Measurements from ENCODE around the gene TMEM37. TPM values are rescaled to one million over a fixed set of nuclear protein-coding genes. Genes with fewer than 3 reads are reported as not detected.
A peak's percentile ranks its signal among the peaks of the same experiment; 100 is the strongest.

Gene TMEM37
- total and polyA plus RNA-seq, 2 of the 8 experiments (the other 6 are each of a cell fraction or from before 2014, with no cell fraction given), result 11.0 to 16.2 TPM

- Histone ChIP-seq H4K91ac (replicated peaks; ENCODE audit: insufficient read length, low read length) (no peak overlapping the region), H2BK12ac (ENCODE audit: low read depth, low read length) (peak overlapping the region; percentile 87; the same call in 1 of the 2 replicates), H3K23me2 (ENCODE audit: low read depth, low read length) (no peaks in the 10 kb centered on the region), H2BK20ac (ENCODE audit: low read length) (no peak overlapping the region), H3K14ac (ENCODE audit: insufficient read length) (no peak overlapping the region), H3K27ac (ENCODE audit: low read depth, low read length) (no peak overlapping the region), H2BK15ac (ENCODE audit: low read length) (no peak overlapping the region), H2AFZ (ENCODE audit: low read length) (0 out of 2 replicates have a peak overlapping the region, but pooled peaks have one; percentile 64), H4K5ac (ENCODE audit: insufficient read length, low read depth, low read length) (no peak overlapping the region), H2BK5ac (ENCODE audit: low read depth, low read length) (no peak overlapping the region), H3K27me3 (replicated peaks in 1 of 4; ENCODE audit: control insufficient read depth in 3 of 4, extremely low read depth in 1 of 4, insufficient read depth in 3 of 4, low read length in 3 of 4) (no peaks in the 10 kb centered on the region), H3K9ac (replicated peaks in 1 of 4; ENCODE audit: extremely low read depth in 1 of 4, low read depth in 3 of 4, low read length in 3 of 4) (no peak overlapping the region), H3K4me2 (ENCODE audit: insufficient read depth in 1 of 2, low read depth in 2 of 2, low read length in 2 of 2) (peak overlapping the region in 1 of 2 experiments; percentile 50; a peak in 2 of 4 replicates), H2AK5ac (ENCODE audit: low read depth, low read length) (no peak overlapping the region), H3K79me1 (ENCODE audit: low read depth, low read length) (no peaks in the 10 kb centered on the region), H3K79me2 (ENCODE audit: control insufficient read depth in 1 of 2, insufficient read depth in 2 of 2, low read length in 2 of 2) (no peaks in the 10 kb centered on the region), H3K4me3 (ENCODE audit: extremely low read depth in 1 of 4, insufficient read depth in 2 of 4, low read depth in 3 of 4, low read length in 4 of 4) (no peak overlapping the region), H4K8ac (ENCODE audit: extremely low read depth, insufficient read depth, low read length) (no peak overlapping the region), H3K56ac (replicated peaks; ENCODE audit: insufficient read length, low read depth, low read length) (no peak overlapping the region), H3K4me1 (replicated peaks in 1 of 4; ENCODE audit: control insufficient read depth in 3 of 4, insufficient read depth in 4 of 4, low read length in 3 of 4) (peaks cover 0 to 17% (median 8%) of the 10 kb centered on the region in 4 experiments; a peak in 6 of 7 replicates), H2BK120ac (replicated peaks; ENCODE audit: low read depth, low read length) (no peak overlapping the region), H3K36me3 (ENCODE audit: control insufficient read depth in 2 of 4, insufficient read depth in 4 of 4, low read length in 3 of 4) (no peaks in the 10 kb centered on the region), H3K9me3 (ENCODE audit: insufficient read depth in 2 of 2, low read depth in 1 of 2, low read length in 1 of 2) (no peaks in the 10 kb centered on the region), H3K18ac (ENCODE audit: extremely low read depth, low read length) (peak overlapping the region; percentile 48; the same call in 1 of the 2 replicates), H3K4ac (replicated peaks; ENCODE audit: insufficient read length, low read depth, low read length) (peak overlapping the region; percentile 83), H4K20me1 (replicated peaks in 1 of 2; ENCODE audit: control insufficient read depth in 1 of 2, insufficient read depth in 2 of 2, low read length in 2 of 2) (no peaks in the 10 kb centered on the region), H3K23ac (ENCODE audit: insufficient read length) (no peak overlapping the region)
- ChIA-PET POLR2A (ENCODE audit: partially characterized antibody) (interaction anchor here (0.6 kb wide), 1 partner anchor 66 kb away, joined by 3 read pairs; no protein-coding TSS in a partner anchor), CTCF (ENCODE audit: partially characterized antibody) (interaction anchor here (0.9 to 16.2 kb wide), 15 partner anchors 8 to 193 kb away, joined by 3 to 411 read pairs (median 10); no protein-coding TSS in a partner anchor)
- WGBS, 2 experiments (ENCODE audit: extremely low coverage in 1 of 2, insufficient coverage in 1 of 2, insufficient read length in 1 of 2, insufficient replicate concordance in 2 of 2, low coverage in 1 of 2, low lambda C conversion rate in 2 of 2, missing lambda C conversion rate in 1 of 2), result 85% methylated on average over 17 of the region's 17 CpGs; no CpG with 5 or more reads in 1 of the 2 experiments
- FAIRE-seq (no peak), DNase-seq (ENCODE audit: low read depth in 1 of 2, low spot score in 2 of 2) (no peak)
- no peak for TF ChIP-seq MAFK (IDR thresholded peaks at IDR 0.05; ENCODE audit: low read depth, low read length)
- no peak for TF ChIP-seq KDM4A (IDR thresholded peaks at IDR 0.05; ENCODE audit: low read depth, low read length, severe bottlenecking)
- TF ChIP-seq TEAD4 (IDR thresholded peaks at IDR 0.05; ENCODE audit: low read depth, low read length), result 0 out of 2 replicates have a peak, but pooled peaks have one; percentile 1
- TF ChIP-seq SP2 (IDR thresholded peaks at IDR 0.05; ENCODE audit: low read length), result no peak
- no peak for TF ChIP-seq CHD2 (IDR thresholded peaks at IDR 0.05; ENCODE audit: low read length)
- no peak for TF ChIP-seq SAP30 (IDR thresholded peaks at IDR 0.05; ENCODE audit: insufficient read depth, insufficient replicate concordance, low read length)
- 0 out of 2 replicates have a peak, but pooled peaks have one; percentile 33 for TF ChIP-seq KDM1A (IDR thresholded peaks at IDR 0.05; ENCODE audit: borderline replicate concordance, low read length)
- no peak for TF ChIP-seq POLR2A (IDR thresholded peaks at IDR 0.05; ENCODE audit: control extremely low read depth in 1 of 2, low read depth in 2 of 2, low read length in 2 of 2)
- TF ChIP-seq SIN3A (conservative IDR thresholded peaks at IDR 0.05 in 1 of 2, IDR thresholded peaks at IDR 0.05 in 1 of 2; ENCODE audit: low read depth in 1 of 2, low read length in 2 of 2), result no peak
- no peak for TF ChIP-seq GTF2F1 (IDR thresholded peaks at IDR 0.05; ENCODE audit: borderline replicate concordance, low read depth, low read length)
- TF ChIP-seq KDM5A (IDR thresholded peaks at IDR 0.05; ENCODE audit: low read length), result no peak
These were observed 42.9 kb downstream of the TMEM37 start for GRCh38 chr2:119474371-119475224.
